UCSD-AML1 (cell line): ENCODE measurements around the gene KIAA1614.
A peak's percentile ranks its signal among the peaks of the same experiment; 100 is the strongest.

Source experiments
- DNase-seq: peaks from one replicate; lab custom pipeline; 2025; ENCODE audit not compliant: unreplicated experiment; lab: John Stamatoyannopoulos, UW

Gene KIAA1614

DNA sequence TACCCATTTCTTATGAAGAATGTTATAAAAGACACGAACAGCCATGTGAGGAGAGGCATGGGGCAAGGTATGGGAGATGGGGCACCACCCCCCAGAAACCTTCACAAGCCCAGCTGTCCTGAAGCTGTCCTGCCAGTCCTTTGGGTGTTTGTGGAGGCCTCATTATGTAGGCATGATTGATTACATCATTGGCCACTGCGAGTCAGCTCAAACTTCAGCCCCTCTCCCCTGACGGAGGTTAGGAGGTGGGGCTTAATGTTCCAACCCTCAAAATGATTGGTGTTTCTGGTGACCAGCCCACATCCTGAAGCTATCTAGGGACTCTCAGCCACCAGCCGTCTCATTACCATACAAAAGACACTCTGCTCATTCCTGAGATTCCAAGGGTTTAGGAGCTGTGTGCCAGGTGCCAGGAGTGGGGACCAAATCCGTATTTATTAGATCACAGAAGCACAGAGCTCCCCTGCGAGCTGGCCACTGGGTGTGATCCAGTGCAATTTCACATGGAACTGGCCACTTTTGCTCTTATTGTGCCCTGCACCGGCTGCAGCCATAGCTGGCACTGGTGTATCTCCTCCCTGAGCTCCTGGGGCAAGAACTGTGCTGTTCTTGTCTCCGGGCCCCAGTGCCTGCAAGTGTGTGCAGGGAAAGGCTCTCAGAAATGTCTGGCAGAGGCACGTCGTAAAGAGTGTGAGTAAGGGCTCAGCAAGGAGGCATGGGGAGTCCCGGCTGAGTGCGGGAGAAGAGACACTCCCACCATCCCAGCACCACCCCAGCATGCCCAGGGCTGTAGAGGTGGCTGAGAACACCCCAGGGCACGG is 10.5 kb downstream of the KIAA1614 start:
- no peak for DNase-seq

DNA sequence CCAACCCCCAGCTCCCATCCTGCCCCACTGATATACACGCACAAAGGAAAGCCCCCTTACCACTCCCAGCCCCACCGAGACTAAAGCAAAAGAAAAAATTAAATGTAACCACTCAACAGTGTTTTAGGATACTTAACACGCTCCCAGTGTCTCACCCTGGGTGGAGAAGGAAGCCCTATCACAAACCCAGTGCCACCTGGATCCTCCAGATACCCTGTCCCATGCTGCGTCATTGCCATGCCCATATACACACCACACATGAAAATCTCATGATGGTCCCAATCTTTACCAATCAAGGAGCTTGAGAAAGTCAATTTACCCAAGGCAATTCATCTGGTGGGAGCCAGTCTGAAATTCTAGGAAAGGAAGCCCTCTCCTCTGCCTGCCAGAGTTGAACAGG is 11.2 kb downstream of the KIAA1614 start:
- DNase-seq, result no peak

DNA sequence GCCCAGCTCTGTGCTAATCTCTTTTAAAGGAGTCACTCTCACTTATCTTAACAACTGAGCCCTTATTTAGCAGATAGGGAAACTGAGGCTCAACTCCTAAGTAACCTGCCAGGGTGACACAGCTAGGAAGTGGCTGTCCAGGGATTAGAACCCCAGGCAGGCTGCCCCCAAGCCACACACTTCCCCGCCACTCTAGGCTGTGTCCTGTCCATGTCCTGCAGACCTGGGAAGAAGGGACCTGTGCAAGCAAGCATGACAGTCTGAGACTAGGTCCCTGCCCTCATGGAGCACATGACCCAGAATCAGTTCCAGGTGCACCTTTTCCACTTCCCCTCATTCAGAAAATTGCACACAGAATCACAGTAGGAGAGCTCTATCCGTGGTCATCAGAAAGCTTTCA is 12.2 kb downstream of the KIAA1614 start:
- DNase-seq, result no peak

DNA sequence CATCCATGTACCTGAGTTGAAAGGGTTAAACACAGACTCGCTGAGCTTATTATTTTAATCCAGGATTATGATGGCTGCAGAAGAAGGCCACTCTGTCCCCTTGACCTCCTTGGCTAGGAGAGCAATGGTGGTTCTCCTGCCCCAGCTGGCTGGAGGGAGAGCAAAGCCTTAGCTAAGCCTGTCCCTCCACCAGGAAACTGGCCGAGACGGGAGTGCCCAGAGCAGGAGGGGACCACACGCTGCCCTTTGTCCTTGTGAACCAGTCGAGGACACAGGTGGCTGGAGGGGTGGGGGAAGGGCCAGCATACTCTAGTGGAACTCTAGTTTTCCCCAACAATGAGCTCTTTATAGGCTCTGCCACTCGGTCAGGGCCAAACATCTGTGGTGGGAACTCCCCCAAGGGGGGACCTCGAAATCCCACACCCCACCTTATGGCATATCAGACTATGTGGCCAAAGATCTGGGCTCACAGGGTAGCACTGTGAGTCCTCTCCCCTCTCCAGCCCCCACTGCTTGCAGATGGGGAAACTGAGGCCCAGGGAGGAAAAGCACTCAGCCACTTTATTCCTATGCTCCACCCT is 12.9 kb downstream of the KIAA1614 start:
- no peak for DNase-seq

DNA sequence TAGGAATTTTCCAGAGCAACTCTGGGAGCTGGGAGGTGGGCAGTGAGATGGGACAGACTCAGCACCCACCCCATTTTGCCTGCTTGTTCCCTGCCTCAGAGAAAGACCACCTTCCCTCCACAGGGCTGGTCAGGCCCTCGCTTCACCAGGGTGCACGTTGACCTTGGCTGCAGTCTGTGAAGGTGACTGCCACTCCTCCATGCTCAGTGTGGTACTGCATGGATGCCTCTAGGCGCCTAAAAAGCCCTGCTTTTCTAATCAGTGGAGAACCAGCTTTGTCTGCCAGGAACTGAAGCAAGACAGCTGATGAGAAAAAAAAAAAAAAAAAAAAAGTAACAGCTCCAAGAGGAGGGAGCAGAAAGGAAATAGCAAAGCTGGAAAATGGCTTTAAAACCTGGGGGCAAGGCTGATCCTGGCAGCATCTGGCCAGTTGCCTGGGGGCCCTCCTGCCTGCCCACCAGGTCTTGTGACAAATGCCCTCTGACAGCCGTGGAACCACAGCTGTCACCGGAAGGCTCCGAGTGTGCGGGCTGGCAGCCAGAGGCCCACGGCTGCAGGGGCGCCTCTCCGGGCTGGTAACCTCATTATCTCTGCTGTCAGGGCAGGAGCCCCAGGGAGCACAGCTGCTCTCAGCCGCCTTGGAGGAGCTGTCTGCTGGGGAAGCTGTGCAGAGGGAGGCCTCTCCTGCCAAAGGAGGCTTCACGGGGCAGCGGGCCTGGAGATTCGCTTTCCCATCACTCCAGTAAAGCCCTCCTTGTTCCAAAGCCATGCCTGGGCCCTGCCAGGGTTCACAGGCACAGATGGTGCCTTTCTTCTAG is 13.7 kb downstream of the KIAA1614 start:
- DNase-seq, result peak; percentile 70

DNA sequence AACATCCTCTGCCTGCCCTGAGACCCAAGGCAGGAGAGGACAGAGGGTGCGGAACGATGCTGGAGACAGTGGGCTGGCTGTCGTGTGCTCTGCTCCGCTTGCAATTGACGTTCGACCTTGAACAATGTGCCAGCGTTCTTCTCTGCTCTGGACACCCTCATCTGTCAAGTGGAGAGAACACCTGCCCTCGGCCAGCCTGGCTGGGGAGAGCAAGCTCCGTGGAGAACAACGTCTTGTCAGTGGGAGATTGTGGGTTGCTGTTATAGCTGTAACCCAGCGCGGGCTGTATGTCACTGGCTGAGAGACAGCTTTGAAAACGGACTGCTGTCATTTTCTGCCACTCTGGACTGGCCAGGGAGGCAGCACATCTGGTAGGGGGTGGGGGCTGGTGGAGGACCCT is 14.7 kb downstream of the KIAA1614 start:
- DNase-seq, result no peak

DNA sequence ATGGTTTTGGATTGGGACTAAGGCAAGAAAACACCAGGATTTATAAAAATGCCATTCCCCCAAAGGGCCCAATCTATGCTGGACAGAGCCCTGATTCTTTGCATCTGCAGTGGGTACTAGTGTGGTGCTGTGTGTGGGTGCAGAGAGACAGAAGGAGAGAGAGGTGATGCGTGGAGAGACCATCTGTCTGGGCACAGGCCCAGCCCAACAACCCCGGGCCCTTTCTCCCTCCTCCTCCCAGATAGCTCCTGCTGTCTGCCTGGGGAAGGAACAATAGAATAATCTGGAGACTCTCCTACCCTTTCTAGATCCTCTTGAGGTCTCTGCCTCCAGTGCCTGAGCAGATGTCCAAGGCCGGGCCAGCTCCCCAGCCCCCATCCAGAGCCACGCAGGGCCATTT is 15.1 kb downstream of the KIAA1614 start:
- DNase-seq, result no peak

DNA sequence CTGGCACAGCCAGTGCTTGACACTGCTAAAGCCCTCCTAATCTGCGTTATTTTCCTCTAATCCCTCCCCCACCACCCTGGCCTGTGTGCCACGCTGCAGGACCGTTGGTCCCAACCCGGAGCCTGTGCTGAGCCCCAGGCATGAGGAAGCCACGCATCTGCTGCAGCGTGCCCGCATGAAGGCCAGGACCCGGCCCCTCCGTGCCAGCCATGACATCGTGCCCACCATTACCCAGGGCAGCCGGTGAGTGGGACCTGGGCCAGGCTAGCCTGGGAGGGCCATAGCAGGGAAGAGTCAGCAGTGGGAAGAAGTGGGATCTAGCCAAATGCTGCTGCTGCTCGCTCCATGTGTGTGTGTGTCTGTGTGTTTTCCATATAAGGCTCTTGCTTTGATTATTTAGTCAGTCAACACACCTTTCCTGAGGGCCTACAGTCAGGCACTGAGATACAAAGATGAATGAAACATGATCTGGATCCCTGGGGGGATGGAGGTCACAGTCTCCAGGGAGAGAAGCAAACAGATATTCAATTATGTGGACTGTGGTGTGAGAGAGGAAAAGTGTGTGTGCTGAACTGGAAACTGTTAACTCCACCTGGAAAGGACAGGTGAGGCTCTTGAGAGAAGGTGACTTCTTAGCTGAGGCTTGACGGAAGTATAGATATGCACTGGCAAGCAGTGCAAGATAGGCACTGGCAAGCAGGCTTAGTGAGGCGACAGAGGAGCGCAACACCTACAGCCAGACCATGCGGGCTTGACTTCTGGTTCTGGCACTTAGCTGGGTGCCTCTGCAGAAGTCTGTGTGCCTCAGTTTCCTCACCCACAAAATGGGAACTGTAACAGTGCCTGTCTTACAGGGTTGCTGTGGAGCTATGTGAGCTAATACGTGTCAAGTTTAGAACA is 15.9 kb downstream of the KIAA1614 start:
- no peak for DNase-seq

DNA sequence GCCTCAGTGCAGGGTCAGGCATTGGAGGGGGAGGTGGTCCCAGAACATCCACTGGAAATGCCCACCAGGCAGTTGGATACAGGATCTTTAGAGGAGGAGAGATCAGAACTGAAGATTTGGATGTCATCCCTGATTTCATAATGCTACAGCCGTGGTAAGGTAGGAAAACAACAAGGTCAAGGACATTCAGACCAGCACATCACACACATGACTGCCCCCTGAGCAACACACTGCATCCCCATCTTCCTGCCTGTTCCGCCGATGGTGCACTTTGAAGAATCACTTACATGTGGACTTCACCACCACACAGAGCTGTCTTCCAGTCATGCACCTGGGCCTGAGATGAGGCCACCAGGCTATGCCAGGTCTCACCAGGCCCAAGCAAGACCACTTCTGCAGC is 16.7 kb downstream of the KIAA1614 start:
- DNase-seq, result no peak

DNA sequence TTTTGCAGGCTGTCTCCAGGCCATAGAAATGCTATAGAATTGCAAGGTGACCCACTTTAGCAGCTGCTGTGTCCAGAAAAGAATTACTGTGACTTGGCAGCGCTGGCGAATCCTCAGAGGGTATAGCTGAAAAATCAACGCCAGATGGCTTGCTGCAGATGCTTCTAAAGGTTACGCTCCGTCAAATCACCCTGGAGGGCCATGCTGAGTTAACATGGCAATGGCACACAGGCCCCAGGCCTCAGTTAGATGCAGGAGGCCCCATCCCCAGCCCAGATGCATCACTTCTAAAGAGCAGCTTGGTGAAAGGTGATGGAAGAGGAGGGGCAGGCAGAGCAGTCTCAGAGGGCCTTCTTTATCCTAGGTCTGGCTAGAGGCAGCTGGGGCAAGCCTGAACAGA is 18.0 kb downstream of the KIAA1614 start:
- no peak for DNase-seq

DNA sequence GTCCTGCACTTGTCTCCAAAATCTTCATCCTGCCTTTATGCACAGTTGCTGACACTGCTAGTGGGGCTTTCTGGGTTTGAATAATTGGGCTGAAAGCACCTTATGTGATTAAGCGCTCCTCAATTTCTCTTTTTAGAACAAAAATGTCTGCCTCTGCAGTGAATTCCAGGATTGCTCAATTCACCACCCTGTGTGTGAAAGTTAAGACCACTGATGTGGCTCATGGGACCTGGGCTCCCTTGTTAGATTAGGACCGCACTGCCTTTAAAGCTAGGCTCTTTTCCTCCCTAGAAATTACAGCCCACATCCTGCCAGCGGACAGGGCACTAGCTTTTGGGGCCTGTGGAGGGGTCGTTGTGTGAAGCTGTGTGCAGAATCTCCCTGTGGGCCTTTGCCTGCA is 18.8 kb downstream of the KIAA1614 start:
- no peak for DNase-seq

DNA sequence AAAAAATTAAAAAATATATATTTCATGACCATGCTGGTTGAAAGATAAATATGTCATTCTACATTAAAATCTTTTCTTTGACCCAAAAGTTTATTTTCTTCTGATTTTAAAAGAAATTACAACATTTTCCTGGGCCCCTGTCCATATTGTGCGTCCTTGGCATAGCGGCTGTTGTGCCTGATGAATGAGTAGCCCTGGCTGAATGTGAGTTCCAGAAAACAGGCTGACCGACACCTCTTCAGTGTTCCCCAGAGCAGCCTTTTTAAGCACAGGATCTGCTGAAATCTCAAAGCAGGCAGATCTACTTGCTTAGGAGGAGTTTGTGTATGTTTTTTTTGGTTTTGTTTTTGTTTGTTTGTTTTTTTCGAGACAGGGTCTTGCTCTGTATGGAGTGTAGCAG is 19.7 kb downstream of the KIAA1614 start:
- no peak for DNase-seq

DNA sequence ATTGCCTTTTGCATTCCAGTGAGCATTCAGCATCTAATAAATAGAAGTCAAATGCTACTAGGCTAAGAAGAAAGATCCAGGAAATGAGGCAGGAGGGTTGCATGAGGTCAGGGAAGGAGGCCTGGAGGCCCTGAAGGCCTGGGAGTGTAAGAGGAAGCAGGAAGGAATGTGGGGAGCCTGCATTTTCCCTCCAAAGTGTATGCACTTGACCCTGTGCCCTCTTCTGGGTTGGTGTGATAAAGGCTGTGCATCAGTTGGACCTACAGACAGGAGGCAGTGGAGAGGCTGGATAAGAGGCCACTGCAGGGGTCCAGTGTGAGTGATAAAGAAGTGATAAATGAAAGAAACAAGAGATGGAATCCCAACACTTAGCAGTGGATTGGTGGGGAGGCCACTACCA is 20.4 kb downstream of the KIAA1614 start:
- peak; percentile 16 for DNase-seq

DNA sequence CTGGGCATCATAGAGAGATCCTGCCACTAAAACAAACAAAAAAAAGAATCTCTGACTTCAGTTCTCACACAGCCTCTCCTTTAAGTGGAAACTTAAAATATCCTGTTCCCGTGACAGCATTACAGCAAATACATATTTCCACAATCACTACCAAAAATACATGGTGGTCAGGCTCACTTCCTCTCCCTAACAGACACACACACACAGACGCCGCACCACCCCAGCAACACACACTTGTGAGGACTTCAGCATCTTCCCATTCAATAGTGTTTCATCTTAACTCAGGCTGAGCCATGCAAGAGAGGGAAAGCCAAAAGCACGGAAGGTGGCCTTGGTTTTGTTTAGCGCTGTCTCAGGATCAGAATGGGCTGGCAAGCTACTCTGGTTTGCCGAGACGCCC is 21.9 kb downstream of the KIAA1614 start:
- peak; percentile 55 for DNase-seq

DNA sequence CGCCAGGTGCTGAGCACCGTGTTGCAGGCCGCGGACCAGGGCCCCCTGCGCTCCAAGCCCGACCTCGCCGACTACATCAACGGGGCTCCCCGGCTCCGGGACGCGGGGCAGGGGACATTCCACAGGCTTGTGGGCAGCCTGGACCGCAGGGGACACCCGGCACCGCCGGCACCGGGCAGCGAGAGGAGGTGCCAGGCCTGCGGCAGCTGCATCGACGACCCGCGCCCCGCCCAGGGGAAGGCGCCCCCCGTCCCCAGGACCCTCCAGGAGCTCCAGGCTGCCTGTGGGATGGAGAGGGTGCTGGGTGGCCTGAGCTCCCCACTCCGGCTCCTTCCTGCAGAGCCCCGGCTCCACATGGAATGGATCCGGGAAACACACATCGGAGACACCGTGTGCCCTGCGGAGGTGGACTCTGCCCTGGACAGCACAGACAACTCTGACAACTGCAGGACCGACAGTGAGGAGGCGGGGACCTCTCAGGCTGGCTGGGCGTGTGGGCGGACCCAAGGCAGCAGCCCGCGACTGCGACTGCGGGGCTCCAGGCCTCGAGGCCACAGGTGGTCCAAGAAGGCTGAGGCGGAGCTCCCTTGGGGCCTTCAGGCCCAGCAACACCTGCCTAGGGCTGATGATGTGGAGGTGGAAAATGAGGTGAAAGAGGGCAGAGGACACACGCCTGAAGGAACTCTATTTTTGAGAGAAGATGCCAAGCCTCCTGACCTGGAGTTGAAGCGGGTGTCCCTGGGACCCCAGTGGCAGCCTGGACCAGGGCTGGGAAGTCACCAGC is 22.8 kb downstream of the KIAA1614 start:
- no peak for DNase-seq

DNA sequence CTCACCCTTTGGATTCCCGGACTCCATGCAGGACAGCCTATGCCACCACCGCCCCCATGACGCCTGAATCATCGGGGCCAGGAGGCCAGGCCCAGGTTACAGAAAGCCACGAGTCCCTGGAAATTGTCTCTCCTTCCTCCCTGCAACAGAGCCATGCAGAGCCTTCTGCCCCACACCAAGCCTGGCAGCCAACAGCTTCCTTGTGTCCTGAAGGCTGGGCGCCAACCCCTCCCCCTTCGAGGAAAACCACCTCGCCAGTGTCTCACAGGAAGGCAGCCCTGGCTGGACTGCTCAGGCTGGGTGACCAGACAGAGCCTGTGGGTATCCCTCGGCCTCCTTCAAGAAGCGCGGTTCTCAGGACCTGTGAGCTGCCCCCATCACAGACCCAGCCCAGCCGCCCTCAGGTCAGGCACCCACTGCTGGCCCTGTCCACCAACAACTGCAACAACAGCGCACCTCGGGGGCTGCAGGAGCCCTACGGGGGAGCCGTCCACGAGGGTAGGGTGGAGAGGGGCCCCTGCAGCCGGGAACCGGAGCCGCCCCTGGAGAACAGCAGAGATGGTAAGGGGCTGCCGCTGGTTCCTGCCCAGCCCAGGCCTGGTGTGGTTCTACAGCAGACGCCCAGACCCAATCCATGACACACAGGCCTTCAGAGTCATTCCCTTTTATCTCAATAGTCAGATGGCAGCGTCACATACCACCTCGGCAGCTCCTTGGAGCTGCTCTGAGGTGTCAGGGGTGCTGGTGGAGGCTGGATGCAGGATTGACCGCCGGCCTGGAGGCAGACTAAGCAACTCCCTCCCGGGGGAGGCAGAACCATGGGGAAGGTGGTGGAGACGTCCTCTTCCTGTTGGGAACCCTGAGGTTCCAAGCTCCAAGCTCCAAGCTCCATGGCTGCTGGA is 23.7 kb downstream of the KIAA1614 start:
- DNase-seq, result peak; percentile 26

DNA sequence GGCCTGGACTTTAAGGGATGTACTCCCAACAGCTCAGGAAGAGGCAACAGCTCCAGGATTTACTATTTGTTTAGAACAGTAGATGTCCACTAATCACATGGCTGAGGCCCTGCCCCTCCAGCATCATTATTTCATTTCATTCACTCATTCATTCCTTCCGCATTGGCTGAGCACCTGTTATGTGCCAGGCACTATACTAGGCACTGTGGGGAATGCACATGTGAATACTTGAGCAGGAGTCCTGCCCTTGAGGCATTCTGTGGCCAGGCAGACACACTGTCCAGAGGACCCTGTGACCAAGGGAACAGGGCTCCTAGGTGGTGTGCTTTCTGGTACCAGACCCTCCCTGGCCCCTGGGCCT is 24.3 kb downstream of the KIAA1614 start:
- no peak for DNase-seq

DNA sequence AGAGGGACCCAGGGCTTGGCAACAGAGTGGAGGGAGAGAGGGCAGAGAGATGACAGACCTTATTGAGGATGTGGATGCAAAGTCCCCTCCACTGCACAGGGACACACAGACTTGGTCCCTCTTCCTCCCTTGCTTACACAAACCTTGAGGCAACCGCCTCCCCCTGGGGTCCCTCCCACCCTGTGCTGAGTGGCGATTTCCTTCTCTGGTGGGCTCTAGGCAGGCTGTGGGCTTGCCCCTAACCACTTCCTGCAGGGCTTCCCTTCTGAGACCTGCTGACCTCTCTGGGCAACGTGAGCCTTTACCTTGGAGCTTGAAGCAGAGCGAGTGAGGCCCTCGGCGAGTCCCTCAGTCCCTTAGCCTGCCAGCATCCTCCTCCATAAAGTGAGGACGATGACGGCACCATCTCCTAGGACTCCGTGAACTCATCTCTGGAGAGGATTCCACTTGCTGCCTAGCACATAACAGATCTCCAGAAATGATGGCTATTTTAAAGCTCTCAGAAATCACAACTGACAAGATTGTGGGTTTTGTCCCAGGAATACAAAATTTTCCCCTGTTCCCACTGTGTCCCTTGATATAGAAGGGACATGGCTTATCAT is 25.0 kb downstream of the KIAA1614 start:
- DNase-seq, result peak; percentile 64
